Liver (tissue), 3 donors: ENCODE data around the gene CORO7.

Source experiments
- CTCF ChIP-seq: fragments of 150-350 bp; IDR thresholded peaks from 2 replicates; pipeline ENCODE4 v1.5.1; 2017; ENCODE audit warnings: improper control_type of control experiment, low read depth, low read length; ENCODE audit not compliant: missing input control
- MAX ChIP-seq: IDR thresholded peaks from 2 replicates; pipeline ENCODE4 v1.6.1; 2016; ENCODE audit warnings: antibody characterized with exemption
- REST ChIP-seq: IDR thresholded peaks from 2 replicates; pipeline ENCODE4 v1.6.1; 2016; ENCODE audit warnings: antibody characterized with exemption, mild to moderate bottlenecking
- TAF1 ChIP-seq: conservative IDR thresholded peaks from 2 replicates; pipeline ENCODE4 v1.6.1; 2016; ENCODE audit warnings: antibody characterized with exemption, mild to moderate bottlenecking
- ZBTB33 ChIP-seq: IDR thresholded peaks from 2 replicates; pipeline ENCODE4 v1.6.1; 2016; ENCODE audit warnings: antibody characterized with exemption
- donor health status: healthy.
- donor health status: healthy.

- TF ChIP-seq CTCF (no peak), ZBTB33 (no peak), TAF1 (no peak), REST (no peak), MAX (no peak)
These were observed 17.2 kb downstream of the CORO7 start for GRCh38 chr16:4399001-4399730.
